ENCODE data around the gene PLCXD1. TPM values are rescaled to one million over a fixed set of nuclear protein-coding genes. Genes with fewer than 3 reads are reported as not detected.
"Not testable (repeated sequence)": the region's sequence is repeated elsewhere in the genome, so short reads cannot be mapped to it uniquely, and the experiment has no call there.

PLCXD1 gene
- total RNA-seq, 1 experiment from 2014 or later: 14.0 TPM

- DNase-seq (ENCODE audit: low read depth): no peak
These were observed 18.7 kb upstream of the PLCXD1 start for GRCh38 chrX:262381-262909.

- DNase-seq (ENCODE audit: low read depth): not testable (repeated sequence)
These were observed 17.2 kb upstream of the PLCXD1 start for GRCh38 chrX:264006-264405.

GRCh38 chrX:264634-265455 lies 16.3 kb upstream of the PLCXD1 start:
- DNase-seq (ENCODE audit: low read depth): no peak

- DNase-seq (ENCODE audit: low read depth): no peak
These were observed 15.7 kb upstream of the PLCXD1 start for GRCh38 chrX:265502-265901.

- DNase-seq (ENCODE audit: low read depth): no peak
These were observed 13.4 kb upstream of the PLCXD1 start for GRCh38 chrX:267771-268261.

- DNase-seq (ENCODE audit: low read depth): no peak
These were observed 10.3 kb upstream of the PLCXD1 start for GRCh38 chrX:270848-271367.

- DNase-seq (ENCODE audit: low read depth): no peak
These were observed 6.2 kb upstream of the PLCXD1 start for GRCh38 chrX:274904-275475.

- no peak for DNase-seq (ENCODE audit: low read depth)
These were observed 5.7 kb upstream of the PLCXD1 start for GRCh38 chrX:275476-275966.

GRCh38 chrX:275967-276580 lies 5.1 kb upstream of the PLCXD1 start:
- DNase-seq (ENCODE audit: low read depth): peak; percentile 70

- DNase-seq (ENCODE audit: low read depth): peak; percentile 71
These were observed 4.5 kb upstream of the PLCXD1 start for GRCh38 chrX:276581-277201.

GRCh38 chrX:279757-280604 lies 1.2 kb upstream of the PLCXD1 start:
- not testable (repeated sequence) for DNase-seq (ENCODE audit: low read depth)

- DNase-seq (ENCODE audit: low read depth): not testable (repeated sequence)
These were observed 459 bp upstream of the PLCXD1 start for GRCh38 chrX:280722-281121.

GRCh38 chrX:282000-282681 lies 960 bp downstream of the PLCXD1 start:
- not testable (repeated sequence) for DNase-seq (ENCODE audit: low read depth)

GRCh38 chrX:283115-283845 lies 2.1 kb downstream of the PLCXD1 start:
- DNase-seq (ENCODE audit: low read depth): peak; percentile 86

GRCh38 chrX:285076-285677 lies 4.0 kb downstream of the PLCXD1 start:
- DNase-seq (ENCODE audit: low read depth): no peak

GRCh38 chrX:287670-288069 lies 6.5 kb downstream of the PLCXD1 start:
- no peak for DNase-seq (ENCODE audit: low read depth)

- no peak for DNase-seq (ENCODE audit: low read depth)
These were observed 7.4 kb downstream of the PLCXD1 start for GRCh38 chrX:288561-288991.

- no peak for DNase-seq (ENCODE audit: low read depth)
These were observed 9.4 kb downstream of the PLCXD1 start for GRCh38 chrX:290476-291166.
